Peyer's patch (tissue), 4 donors: ENCODE results near the gene SCD. TPM values are rescaled to one million over a fixed set of nuclear protein-coding genes. Genes with fewer than 3 reads are reported as not detected.
A peak's percentile ranks its signal among the peaks of the same experiment; 100 is the strongest.

Experiments
- DNase-seq, 3 donors: peaks; one replicate each; pipeline ENCODE4 v3.0.0-alpha.2; 2017 to 2019
- H3K27ac ChIP-seq, 4 donors: fragments of 200-600 bp; sonication (generic); one replicate each; pipeline ENCODE4 v1.5.1; 2016 to 2019
- H3K27me3 ChIP-seq, 2 donors: fragments of 200-600 bp; sonication (generic); one replicate each; pipeline ENCODE4 v1.5.1; 2019
- H3K36me3 ChIP-seq, 3 donors: fragments of 200-600 bp; sonication (generic); one replicate each; pipeline ENCODE4 v1.5.1; 2016 to 2019
- H3K4me1 ChIP-seq, 4 donors: fragments of 200-600 bp; sonication (generic); one replicate each; pipeline ENCODE4 v1.5.1; 2016 to 2019
- H3K4me3 ChIP-seq, 4 donors: fragments of 200-600 bp; sonication (generic); 1 replicate in 3 of 4; 2 replicates in 1 of 4; pipeline ENCODE4 v1.5.1; 2016 to 2019; ENCODE audit warnings: mild to moderate bottlenecking in 1 of 4
- H3K9me3 ChIP-seq, 4 donors: fragments of 200-600 bp; sonication (generic); one replicate each; pipeline ENCODE4 v1.5.1; 2016 to 2019; ENCODE audit warnings: mild to moderate bottlenecking in 1 of 4
- CTCF ChIP-seq, 6 experiments: fragments of 450-650 bp in 4 of 6; fragments of 200-600 bp in 2 of 6; sonication (generic) in 1 of 6; IDR thresholded peaks; one replicate each; pipeline ENCODE4 v1.5.1; 2017 to 2019; ENCODE audit warnings: antibody characterized with exemption in 6 of 6, mild to moderate bottlenecking in 3 of 6, moderate library complexity in 1 of 6
- POLR2A ChIP-seq, 2 donors: fragments of 450-650 bp; IDR thresholded peaks; one replicate each; pipeline ENCODE4 v1.5.1; 2017; ENCODE audit warnings: antibody characterized with exemption in 2 of 2, mild to moderate bottlenecking in 2 of 2, moderate library complexity in 2 of 2
- total RNA-seq, 4 donors: library from RNA; depleted of rRNA; stranded (reverse); fragments of >200 nt; gene quantifications; one replicate each; pipeline ENCODE4 v1.1.0, GENCODE V29; 2016

Gene SCD
- total RNA-seq, 4 donors from 2014 or later = 7.8 to 69.9 (median 34.2) TPM

- DNase-seq = no peak
- no peaks in the 10 kb centered on the region for H3K36me3 ChIP-seq
- no peaks in the 10 kb centered on the region for H3K9me3 ChIP-seq
- H3K4me1 ChIP-seq = peaks cover 0 to 5% (median 0%) of the 10 kb centered on the region in 4 donors
- H3K27ac ChIP-seq = no peak overlapping the region
- no peak for TF ChIP-seq CTCF (IDR thresholded peaks at IDR 0.05)
- H3K27me3 ChIP-seq = no peaks in the 10 kb centered on the region
- H3K4me3 ChIP-seq = no peak overlapping the region
These were observed 13.2 kb upstream of the SCD start for GRCh38 chr10:100333661-100334440.

- H3K36me3 ChIP-seq = no peaks in the 10 kb centered on the region
- H3K27ac ChIP-seq = no peak overlapping the region
- no peak for DNase-seq
- H3K4me1 ChIP-seq = peaks cover 0 to 12% (median 0%) of the 10 kb centered on the region in 4 donors
- no peak overlapping the region for H3K4me3 ChIP-seq
- TF ChIP-seq CTCF (IDR thresholded peaks at IDR 0.05) (no peak), POLR2A (IDR thresholded peaks at IDR 0.05) (no peak)
- H3K27me3 ChIP-seq = no peaks in the 10 kb centered on the region
- H3K9me3 ChIP-seq = no peaks in the 10 kb centered on the region
These were observed 12.3 kb upstream of the SCD start for GRCh38 chr10:100334762-100335161.

- no peak overlapping the region for H3K4me3 ChIP-seq
- no peaks in the 10 kb centered on the region for H3K27me3 ChIP-seq
- H3K27ac ChIP-seq = peak overlapping the region in 1 of 4 donors; percentile 5
- DNase-seq = peak; percentile 69 to 91 (median 81)
- TF ChIP-seq POLR2A (IDR thresholded peaks at IDR 0.05) (no peak), CTCF (IDR thresholded peaks at IDR 0.05) (peak; percentile 80 to 95 (median 92))
- H3K36me3 ChIP-seq = no peaks in the 10 kb centered on the region
- no peaks in the 10 kb centered on the region for H3K9me3 ChIP-seq
- peaks cover 0 to 12% (median 2%) of the 10 kb centered on the region in 4 donors for H3K4me1 ChIP-seq
These were observed 8.5 kb upstream of the SCD start for GRCh38 chr10:100338434-100339036.

GRCh38 chr10:100339236-100339635 is 7.8 kb upstream of the SCD start:
- no peaks in the 10 kb centered on the region for H3K9me3 ChIP-seq
- peak in 2 of 3 donors; percentile 53 to 54 for DNase-seq
- no peaks in the 10 kb centered on the region for H3K36me3 ChIP-seq
- peaks cover 0 to 12% (median 2%) of the 10 kb centered on the region in 4 donors for H3K4me1 ChIP-seq
- no peak overlapping the region for H3K4me3 ChIP-seq
- H3K27me3 ChIP-seq = no peaks in the 10 kb centered on the region
- TF ChIP-seq CTCF (IDR thresholded peaks at IDR 0.05) (no peak), POLR2A (IDR thresholded peaks at IDR 0.05) (no peak)
- H3K27ac ChIP-seq = peak overlapping the region in 1 of 4 donors; percentile 5

- Histone ChIP-seq H3K27ac (no peak overlapping the region), H3K27me3 (no peaks in the 10 kb centered on the region)
- peak in 2 of 3 donors; percentile 63 to 68 for DNase-seq
These were observed 5.8 kb upstream of the SCD start for GRCh38 chr10:100340948-100341847.

More at GRCh38 chr10:100340948-100341847, 5.8 kb upstream of the SCD start:
- Histone ChIP-seq H3K9me3 (no peaks in the 10 kb centered on the region), H3K4me1 (peaks cover 0 to 16% (median 2%) of the 10 kb centered on the region in 4 donors), H3K36me3 (no peaks in the 10 kb centered on the region), H3K4me3 (no peak overlapping the region)
- TF ChIP-seq POLR2A (IDR thresholded peaks at IDR 0.05) (no peak), CTCF (IDR thresholded peaks at IDR 0.05) (no peak)
